Thyroid gland (tissue), 4 donors: ENCODE results near the gene C10orf90.

Experiments
- CTCF ChIP-seq, 6 experiments: fragments of 200-600 bp in 3 of 6; fragments of 450-650 bp in 3 of 6; sonication (generic) in 3 of 6; IDR thresholded peaks; one replicate each; pipeline ENCODE4 v1.5.1; 2016 to 2019; ENCODE audit warnings: antibody characterized with exemption in 6 of 6, mild to moderate bottlenecking in 2 of 6, inconsistent platforms in 1 of 6, moderate library complexity in 1 of 6
- POLR2A ChIP-seq, 2 donors: fragments of 450-650 bp; IDR thresholded peaks; one replicate each; pipeline ENCODE4 v1.6.1; 2017; ENCODE audit warnings: antibody characterized with exemption in 2 of 2, mild to moderate bottlenecking in 2 of 2, moderate library complexity in 1 of 2

GRCh38 chr10:126618466-126618865 lies 52.0 kb downstream of the C10orf90 start:
- TF ChIP-seq CTCF (IDR thresholded peaks at IDR 0.05) (no peak), POLR2A (IDR thresholded peaks at IDR 0.05) (no peak)
